HG02759 (cell line): ENCODE measurements around the gene LRBA.

Experiments
- ATAC-seq: cut with Tn5 transposase; IDR thresholded peaks from one replicate; pipeline ENCODE4 v1.9.1; 2021; ENCODE audit warnings: mild to moderate bottlenecking, moderate library complexity; ENCODE audit not compliant: unreplicated experiment

The LRBA gene

GRCh38 chr4:150888217-150888616, 126.9 kb downstream of the LRBA start:
- ATAC-seq: no peak

DNA sequence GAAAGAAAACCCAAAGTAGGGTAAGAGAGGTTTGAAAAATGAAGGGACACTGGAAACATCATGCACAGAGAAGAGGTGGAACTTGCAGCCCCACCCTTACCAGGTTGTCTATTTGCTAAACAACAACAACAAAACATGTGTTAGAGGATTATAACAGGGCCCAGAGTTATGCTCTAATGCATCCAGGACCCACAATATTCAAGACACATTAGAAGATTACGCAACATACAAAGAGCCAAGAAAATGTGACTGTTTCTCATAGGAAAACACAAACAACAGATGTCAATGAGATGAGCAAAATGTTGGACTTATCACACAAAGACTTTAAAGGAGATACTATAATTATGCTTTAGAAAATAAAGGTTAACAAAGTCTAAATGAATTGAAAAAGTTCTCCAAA, 128.5 kb downstream of the LRBA start:
- no peak for ATAC-seq

DNA sequence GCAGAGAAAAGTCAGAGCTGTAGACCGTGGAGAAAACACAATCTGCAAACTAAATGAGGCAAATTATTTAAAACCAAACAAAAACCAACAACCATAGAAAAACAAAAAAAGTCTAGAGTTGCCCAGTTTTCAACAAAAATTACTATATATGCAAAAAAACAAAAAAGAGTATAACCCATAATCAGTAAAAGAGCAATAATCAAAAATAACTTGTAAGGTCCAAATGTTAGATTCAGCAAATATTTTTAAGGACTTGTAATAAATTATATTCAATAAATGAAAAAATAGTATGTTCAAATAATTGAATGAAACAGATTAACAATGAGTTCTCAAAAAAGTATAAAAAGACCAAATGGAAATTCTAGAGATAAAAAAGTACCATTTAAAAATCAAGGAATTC, 130.5 kb downstream of the LRBA start:
- ATAC-seq: no peak

- no peak for ATAC-seq
Measured at GRCh38 chr4:150875367-150875766, 139.7 kb downstream of the LRBA start.

GRCh38 chr4:150874338-150875226, 140.5 kb downstream of the LRBA start:
- ATAC-seq: no peak

GRCh38 chr4:150867148-150867547, 147.9 kb downstream of the LRBA start:
- ATAC-seq: peak; percentile 82

DNA sequence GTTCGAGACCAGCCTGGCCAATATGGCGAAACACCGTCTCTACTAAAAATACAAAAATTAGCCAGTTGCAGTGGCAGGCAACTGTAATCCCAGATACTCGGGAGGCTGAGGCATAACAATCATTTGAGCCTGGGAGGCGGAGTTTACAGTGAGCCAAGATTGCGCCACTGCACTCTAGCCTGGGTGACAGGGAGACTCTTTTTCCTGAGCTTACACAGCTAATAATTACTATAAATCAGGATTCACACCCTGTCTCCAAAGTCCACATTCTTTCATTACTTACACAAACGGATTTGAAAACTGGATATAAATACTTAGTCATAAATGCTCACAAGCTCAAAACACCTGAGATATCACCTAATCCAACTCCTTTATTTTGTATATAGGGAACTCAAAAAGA, 151.6 kb downstream of the LRBA start:
- ATAC-seq: no peak

DNA sequence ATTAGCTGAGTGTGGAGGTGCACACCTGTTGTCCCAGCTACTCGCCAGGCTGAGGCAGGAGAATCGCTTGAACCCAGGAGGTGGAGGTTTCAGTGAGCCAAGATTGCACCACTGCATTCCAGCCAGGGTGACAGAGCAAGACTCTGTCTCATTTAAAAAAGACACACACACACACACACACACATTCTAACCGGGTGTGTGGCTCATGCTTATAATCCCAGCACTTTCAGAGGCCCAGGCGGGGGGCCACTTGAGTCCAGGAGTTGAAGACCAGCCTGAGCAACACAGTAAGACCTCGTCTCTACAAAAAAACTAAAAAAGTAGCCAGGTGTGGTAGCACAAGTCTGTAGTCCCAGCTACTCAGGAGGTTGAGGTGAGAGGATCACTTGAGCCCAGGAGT, 152.3 kb downstream of the LRBA start:
- no peak for ATAC-seq

DNA sequence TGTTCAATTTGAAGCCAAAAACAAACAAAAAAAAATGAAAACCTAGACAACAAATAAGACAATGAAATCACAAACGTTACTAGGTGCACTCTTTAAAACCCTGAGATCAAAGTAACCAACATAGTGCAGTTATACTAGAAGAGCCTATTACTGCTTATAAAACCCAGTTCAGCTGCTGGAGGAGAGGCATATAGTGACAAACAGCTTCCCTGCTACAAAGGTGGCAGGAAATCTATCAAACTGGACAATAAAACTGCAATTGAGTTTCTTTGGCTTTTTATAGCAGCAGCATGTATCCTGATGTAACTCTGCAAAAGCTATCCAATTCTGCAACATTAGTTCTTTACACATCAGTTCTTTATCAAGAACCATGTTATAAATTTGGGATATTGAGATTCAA, 155.6 kb downstream of the LRBA start:
- ATAC-seq: no peak

GRCh38 chr4:150855981-150856510, 159.0 kb downstream of the LRBA start:
- ATAC-seq: peak; percentile 68

GRCh38 chr4:150854600-150854999, 160.5 kb downstream of the LRBA start:
- no peak for ATAC-seq

DNA sequence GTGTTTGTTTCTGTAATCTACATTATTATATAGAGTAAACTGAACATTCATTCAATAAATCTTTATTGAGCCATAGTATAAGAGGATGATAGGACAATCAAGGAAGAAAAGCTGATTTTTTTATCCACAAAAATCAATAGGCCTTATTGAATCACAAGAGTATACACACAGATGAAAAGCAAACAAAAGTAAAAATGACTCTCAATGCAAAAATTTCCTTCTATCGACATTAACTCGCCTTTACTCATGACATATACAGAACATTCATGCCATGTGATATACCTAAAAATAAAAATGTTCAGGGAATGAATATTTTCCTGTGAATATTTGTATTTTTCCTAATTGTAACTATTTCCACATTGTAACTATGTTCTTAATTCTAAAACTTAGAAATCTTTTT, 161.2 kb downstream of the LRBA start:
- ATAC-seq: no peak

DNA sequence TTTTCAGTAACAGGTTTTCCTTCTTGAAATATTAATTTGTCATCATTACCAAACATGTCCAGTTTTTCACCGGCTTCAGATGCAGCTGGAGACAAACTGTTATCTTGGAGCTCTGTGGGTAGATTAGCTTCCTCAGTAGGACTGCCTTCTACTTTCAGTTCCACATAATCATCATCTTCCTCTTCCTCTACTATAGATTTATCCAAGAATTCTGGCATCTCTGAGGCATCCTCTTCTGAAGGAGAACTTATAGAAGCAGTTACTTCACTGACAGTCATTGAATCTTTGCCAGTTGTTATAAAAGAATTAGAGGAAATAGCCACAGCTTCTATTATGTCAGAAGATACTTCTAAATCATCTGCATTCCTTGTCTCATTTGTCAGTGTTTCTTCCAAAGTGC, 162.9 kb downstream of the LRBA start:
- no peak for ATAC-seq

DNA sequence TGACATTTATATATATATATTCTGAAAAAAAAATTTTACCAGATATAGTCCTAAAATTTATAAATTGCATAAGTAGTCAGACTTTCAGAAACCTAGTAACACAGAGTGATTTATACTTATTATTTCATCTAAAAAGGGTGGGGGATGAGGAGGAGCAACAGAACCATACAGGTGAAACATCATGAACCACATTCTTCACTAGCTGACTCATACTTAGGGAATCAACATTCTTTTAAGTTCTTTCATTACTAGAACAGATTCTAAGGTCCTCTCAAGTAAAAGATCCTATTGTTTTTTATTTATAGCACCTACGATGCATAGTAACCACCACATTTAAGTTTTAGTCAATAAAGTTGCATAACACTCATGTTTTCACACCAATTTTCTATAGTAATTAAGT, 166.1 kb downstream of the LRBA start:
- ATAC-seq: no peak

- peak; percentile 96 for ATAC-seq
Measured at GRCh38 chr4:150828159-150828558, 186.9 kb downstream of the LRBA start.

GRCh38 chr4:150827226-150827625, 187.9 kb downstream of the LRBA start:
- ATAC-seq: no peak

DNA sequence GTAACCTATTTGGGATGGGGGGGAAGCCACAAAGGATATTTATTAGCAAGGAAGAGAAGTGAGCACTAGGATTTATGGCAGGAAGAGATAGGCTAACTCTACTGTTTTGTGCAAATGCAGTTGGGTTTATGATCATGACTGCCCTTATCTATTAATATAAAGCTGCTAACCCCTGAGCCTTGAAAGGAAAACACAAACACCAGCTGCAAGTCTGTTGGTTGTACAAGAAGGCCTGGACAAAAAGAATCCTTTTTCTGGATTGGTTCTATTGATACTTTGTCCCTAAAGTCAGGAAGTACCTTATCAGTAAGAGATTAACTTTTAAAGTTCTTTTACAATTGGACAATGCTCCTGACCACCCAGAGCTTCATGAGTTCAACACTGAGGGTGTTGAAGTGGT, 188.8 kb downstream of the LRBA start:
- no peak for ATAC-seq

DNA sequence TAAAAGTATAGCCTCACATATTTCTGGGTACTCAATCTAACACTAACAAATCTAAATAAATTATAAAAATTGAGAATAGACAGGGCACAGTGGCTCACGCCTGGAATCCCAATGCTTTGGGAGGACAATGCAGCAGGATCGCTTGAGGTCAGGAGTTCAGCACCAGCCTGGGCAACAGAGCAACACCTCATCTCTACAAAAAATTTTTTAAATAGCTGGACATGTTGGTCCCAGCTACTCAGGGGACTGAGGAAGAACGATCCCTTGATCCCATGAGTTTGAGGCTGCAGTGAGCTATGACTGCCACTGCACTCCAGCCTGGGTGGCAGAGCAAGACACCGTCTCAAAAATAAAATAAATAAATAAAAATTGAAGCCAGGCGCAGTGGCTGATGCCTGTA, 192.7 kb downstream of the LRBA start:
- ATAC-seq: no peak

DNA sequence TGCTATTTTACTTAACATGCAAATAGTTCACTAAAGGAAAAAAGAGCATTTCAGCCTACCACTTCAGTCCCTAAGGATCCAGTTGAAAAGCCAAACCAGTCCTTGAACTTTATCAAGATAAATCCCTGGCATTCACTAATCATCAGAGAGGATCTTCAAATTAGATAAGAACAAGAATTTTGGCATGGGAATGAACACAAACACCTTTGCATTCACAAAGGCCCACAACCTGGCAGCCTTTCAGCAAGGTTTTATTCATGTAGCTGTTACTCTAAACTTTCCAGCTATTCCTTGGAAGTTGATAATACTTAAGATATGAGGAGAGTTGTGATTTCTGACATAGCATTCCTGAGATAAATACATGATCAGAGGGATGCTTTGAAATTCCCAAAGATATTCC, 193.4 kb downstream of the LRBA start:
- no peak for ATAC-seq

DNA sequence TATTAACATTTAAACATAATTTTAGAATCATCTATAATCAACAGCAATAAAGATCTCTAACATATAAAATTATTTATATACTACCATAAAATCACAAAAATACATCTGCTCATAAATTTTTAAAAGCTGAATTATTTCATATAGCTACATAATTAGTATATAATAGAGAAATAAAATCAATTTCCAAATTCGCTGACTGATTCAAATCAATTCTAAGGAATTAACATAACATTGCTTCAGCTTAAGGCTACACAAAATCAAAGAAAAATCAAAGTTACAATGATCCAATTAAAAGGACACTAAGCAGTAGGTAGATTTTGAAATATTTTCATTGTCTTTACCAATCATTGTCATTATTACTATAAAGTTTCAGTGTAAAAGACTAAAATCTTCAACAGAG, 194.7 kb downstream of the LRBA start:
- ATAC-seq: no peak

GRCh38 chr4:150818661-150819060, 196.4 kb downstream of the LRBA start:
- ATAC-seq: no peak

DNA sequence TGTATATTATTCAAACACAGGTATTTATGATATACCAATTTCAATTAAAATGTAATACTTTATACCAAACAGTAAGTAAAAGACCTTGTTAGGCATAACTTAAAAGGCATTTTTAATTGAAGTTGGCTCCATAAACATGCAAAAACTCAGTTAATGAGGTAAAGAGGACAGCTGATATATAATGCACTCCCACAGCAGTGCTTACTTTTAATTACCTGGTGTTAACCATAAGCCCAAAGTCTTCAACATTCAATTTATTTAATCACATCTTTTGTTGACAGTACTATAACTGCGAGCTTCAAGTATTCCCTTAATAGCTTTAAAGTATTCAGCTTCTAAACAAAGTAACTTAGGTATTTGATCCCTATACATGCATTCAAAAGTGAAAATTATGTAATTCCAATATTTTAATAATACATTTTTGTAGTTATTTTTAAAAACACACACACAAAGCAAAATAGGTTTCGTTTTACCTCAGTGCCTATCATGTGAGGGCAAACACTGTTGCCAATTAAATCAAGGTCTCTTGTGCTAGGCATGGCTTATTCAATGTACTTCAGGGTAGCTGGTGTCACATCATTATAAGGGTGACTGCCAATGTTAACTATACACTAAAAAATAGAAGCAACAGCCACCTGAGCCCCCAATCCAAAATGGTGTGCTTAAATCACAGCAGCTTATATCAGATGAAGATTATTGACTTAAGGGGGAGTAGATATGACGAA, 197.1 kb downstream of the LRBA start:
- ATAC-seq: no peak
